Small intestine (tissue), 7 donors: ENCODE measurements around the gene SLC6A4. TPM values are rescaled to one million over a fixed set of nuclear protein-coding genes. Genes with fewer than 3 reads are reported as not detected.
"Not testable (repeated sequence)": the region's sequence is repeated elsewhere in the genome, so short reads cannot be mapped to it uniquely, and the experiment has no call there.

Source experiments
- DNase-seq, 2 donors: peaks; one replicate each; pipeline versions ENCODE4 v3.0.0 to v3.0.0-alpha.2; 2013
- FAIRE-seq: peaks from 2 replicates; lab custom pipeline; 2012; peaks lifted over from hg19 to GRCh38; lab: Jason Lieb, UNC
- H3K27ac ChIP-seq, 3 donors: one replicate each; pipeline ENCODE4 v1.5.1; 2013; ENCODE audit warnings: low read length in 2 of 3, mild to moderate bottlenecking in 2 of 3, control low read depth in 1 of 3, inconsistent platforms in 1 of 3, low read depth in 1 of 3, moderate library complexity in 1 of 3
- H3K27me3 ChIP-seq, 3 donors: one replicate each; pipeline ENCODE4 v1.6.1; 2013; ENCODE audit warnings: low read length in 3 of 3, inconsistent platforms in 1 of 3; ENCODE audit not compliant: control insufficient read depth in 3 of 3, insufficient read depth in 3 of 3
- H3K36me3 ChIP-seq, 3 donors: one replicate each; pipeline ENCODE4 v1.6.1; 2013; ENCODE audit warnings: low read length in 3 of 3, inconsistent platforms in 1 of 3, low read depth in 1 of 3, mild to moderate bottlenecking in 1 of 3, moderate library complexity in 1 of 3; ENCODE audit not compliant: control insufficient read depth in 3 of 3, insufficient read depth in 2 of 3
- H3K4me1 ChIP-seq, 3 donors: one replicate each; pipeline ENCODE4 v1.6.1; 2013; ENCODE audit warnings: low read length in 2 of 3, inconsistent platforms in 1 of 3, low read depth in 1 of 3, mild to moderate bottlenecking in 1 of 3, moderate library complexity in 1 of 3; ENCODE audit not compliant: control insufficient read depth in 3 of 3, insufficient read depth in 2 of 3
- H3K4me3 ChIP-seq, 3 donors: one replicate each; pipeline ENCODE4 v1.5.1; 2013; ENCODE audit warnings: low read length in 3 of 3, control low read depth in 1 of 3, inconsistent platforms in 1 of 3, low read depth in 1 of 3, mild to moderate bottlenecking in 1 of 3, moderate library complexity in 1 of 3
- H3K9me3 ChIP-seq, 2 donors: one replicate each; pipeline ENCODE4 v1.6.1; 2013; ENCODE audit warnings: low read depth in 1 of 2, low read length in 1 of 2; ENCODE audit not compliant: control insufficient read depth in 2 of 2, insufficient read depth in 1 of 2
- WGBS, 3 donors: extraction: QIAGEN DNeasy Blood & Tissue Kit; methylation state at CpG; one replicate each; pipeline ENCODE4 v1.1.7; 2013; 5-methylcytosine and 5-hydroxymethylcytosine counted together
- polyA plus RNA-seq, 4 donors: library from polyadenylated mRNA; stranded (reverse) in 3 of 4; unstranded in 1 of 4; fragments of 200-250 nt in 3 of 4; fragments of 120-200 nt in 1 of 4; gene quantifications; one replicate each; pipeline versions ENCODE4 v1.2.1 to v1.2.3, GENCODE V29; 2013
- donor health status: healthy with polysubstance abuse.
- donor health status: control.
- donor health status: control.
- donor health status: Bipolar disorder and iron deficiency.
- donor health status: healthy.

SLC6A4 gene
- polyA plus RNA-seq, 4 donors = 2.9 to 26.0 (median 4.6) TPM

GRCh38 chr17:30160419-30161172 lies 74.9 kb downstream of the SLC6A4 start:
- H3K4me1 ChIP-seq = no peaks in the 10 kb centered on the region
- FAIRE-seq (no peak), DNase-seq (no peak)
- H3K9me3 ChIP-seq = peaks cover 0 to 5% of the 10 kb centered on the region in 2 donors
- H3K36me3 ChIP-seq = peaks cover 0 to 20% (median 0%) of the 10 kb centered on the region in 3 donors
- 82 to 90% (median 87%) methylated on average over 3 of the region's 3 CpGs for WGBS, 3 donors
- no peak overlapping the region for H3K4me3 ChIP-seq
- no peak overlapping the region for H3K27ac ChIP-seq
- H3K27me3 ChIP-seq = no peaks in the 10 kb centered on the region

- peaks cover 0 to 21% (median 0%) of the 10 kb centered on the region in 3 donors for H3K36me3 ChIP-seq
- no peak overlapping the region for H3K4me3 ChIP-seq
- no peak overlapping the region for H3K27ac ChIP-seq
- FAIRE-seq (no peak), DNase-seq (no peak)
- H3K27me3 ChIP-seq = no peaks in the 10 kb centered on the region
- H3K9me3 ChIP-seq = peaks cover 0 to 5% of the 10 kb centered on the region in 2 donors
- 92 to 99% (median 92%) methylated on average over 3 of the region's 3 CpGs for WGBS, 3 donors
- H3K4me1 ChIP-seq = no peaks in the 10 kb centered on the region
These were observed 76.4 kb downstream of the SLC6A4 start for GRCh38 chr17:30158896-30159625.

- FAIRE-seq (no peak), DNase-seq (no peak)
- Histone ChIP-seq H3K9me3 (peaks cover 0 to 5% of the 10 kb centered on the region in 2 donors), H3K36me3 (peaks cover 0 to 22% (median 0%) of the 10 kb centered on the region in 3 donors), H3K27me3 (no peaks in the 10 kb centered on the region), H3K27ac (no peak overlapping the region), H3K4me1 (no peaks in the 10 kb centered on the region), H3K4me3 (no peak overlapping the region)
- WGBS, 3 donors = 94 to 97% (median 96%) methylated on average over 2 of the region's 2 CpGs
These were observed 80.1 kb downstream of the SLC6A4 start for GRCh38 chr17:30155389-30155788.

GRCh38 chr17:30153463-30153862 lies 82.0 kb downstream of the SLC6A4 start:
- H3K27ac ChIP-seq = no peak overlapping the region
- no peaks in the 10 kb centered on the region for H3K9me3 ChIP-seq
- FAIRE-seq (no peak), DNase-seq (no peak)
- H3K36me3 ChIP-seq = peaks cover 0 to 21% (median 0%) of the 10 kb centered on the region in 3 donors
- no peaks in the 10 kb centered on the region for H3K27me3 ChIP-seq
- no peaks in the 10 kb centered on the region for H3K4me1 ChIP-seq
- H3K4me3 ChIP-seq = no peak overlapping the region

- DNase-seq = no peak
These were observed 84.0 kb downstream of the SLC6A4 start for GRCh38 chr17:30151471-30151870.

GRCh38 chr17:30148376-30148775 lies 87.1 kb downstream of the SLC6A4 start:
- DNase-seq = no peak
- WGBS, 3 donors = 92 to 100% (median 97%) methylated on average over 1 of the region's 1 CpG
- peaks cover 0 to 18% (median 0%) of the 10 kb centered on the region in 3 donors for H3K36me3 ChIP-seq
- no peaks in the 10 kb centered on the region for H3K9me3 ChIP-seq
- no peak overlapping the region for H3K4me3 ChIP-seq
- no peak overlapping the region for H3K27ac ChIP-seq
- H3K27me3 ChIP-seq = no peaks in the 10 kb centered on the region
- no peak for FAIRE-seq
- no peaks in the 10 kb centered on the region for H3K4me1 ChIP-seq

More at GRCh38 chr17:30151471-30151870, 84.0 kb downstream of the SLC6A4 start:
- Histone ChIP-seq H3K9me3 (no peaks in the 10 kb centered on the region), H3K27ac (no peak overlapping the region), H3K36me3 (peaks cover 0 to 27% (median 0%) of the 10 kb centered on the region in 3 donors), H3K27me3 (no peaks in the 10 kb centered on the region), H3K4me1 (no peaks in the 10 kb centered on the region), H3K4me3 (no peak overlapping the region)
- WGBS, 3 donors = 97 to 98% (median 97%) methylated on average over 4 of the region's 4 CpGs
- no peak for FAIRE-seq

GRCh38 chr17:30147860-30148259 lies 87.6 kb downstream of the SLC6A4 start:
- not testable (repeated sequence) for H3K27me3 ChIP-seq, H3K4me3 ChIP-seq, H3K9me3 ChIP-seq, H3K4me1 ChIP-seq, H3K27ac ChIP-seq, FAIRE-seq, DNase-seq
- WGBS, 3 donors = 88 to 90% (median 89%) methylated on average over 6 of the region's 6 CpGs
- H3K36me3 ChIP-seq = peaks cover 0 to 18% (median 0%) of the 10 kb centered on the region in 3 donors
